Activated T-cell treated with anti-CD3 and anti-CD28 coated beads, Interleukin-2, amount 50 U/mL, for 48 hours (primary cell): ENCODE results near the gene CCDC30.
"Not testable (repeated sequence)": the region's sequence is repeated elsewhere in the genome, so short reads cannot be mapped to it uniquely, and the experiment has no call there.

Experiments used
- DNase-seq, 2 experiments: peaks; one replicate each; pipeline ENCODE4 v3.0.0-alpha.2; 2020

CCDC30 gene

DNA sequence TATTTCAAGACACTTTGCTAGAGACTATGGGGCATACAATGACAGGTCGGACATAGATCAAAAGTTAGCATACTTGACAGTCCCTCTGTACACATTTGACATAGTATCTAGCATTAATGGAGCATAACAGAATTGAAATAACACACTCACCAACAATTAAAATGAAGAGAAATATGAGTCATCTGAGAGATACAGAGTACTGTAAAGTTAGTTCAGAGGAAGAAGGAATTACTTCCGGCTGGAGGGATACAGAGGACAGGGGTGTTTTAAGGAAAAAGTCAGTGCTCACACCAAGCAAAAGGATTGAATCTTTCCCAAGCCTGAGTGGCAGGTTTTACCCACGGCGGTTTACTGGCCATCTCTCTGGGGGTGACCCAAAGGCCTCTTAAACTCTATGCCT is 9.7 kb upstream of the CCDC30 start:
- DNase-seq = no peak

DNA sequence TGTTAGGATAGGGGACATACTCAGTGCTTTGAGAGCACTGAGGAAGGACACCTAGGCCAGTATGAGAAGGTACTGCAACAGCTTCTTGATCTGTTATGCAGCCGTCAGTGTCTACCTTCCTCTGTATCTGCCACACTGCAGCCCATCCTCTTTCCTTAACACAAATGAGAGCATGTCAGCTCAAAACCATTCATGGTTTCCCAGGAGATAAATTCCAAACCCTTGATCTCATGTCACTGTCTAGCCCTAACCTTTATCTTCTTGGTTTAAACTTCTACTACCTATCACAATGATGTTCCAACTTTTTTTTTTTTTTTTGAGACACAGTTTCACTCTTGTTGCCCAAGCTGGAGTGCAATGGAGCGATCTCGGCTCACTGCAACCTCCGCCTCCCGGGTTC is 8.7 kb upstream of the CCDC30 start:
- no peak for DNase-seq

DNA sequence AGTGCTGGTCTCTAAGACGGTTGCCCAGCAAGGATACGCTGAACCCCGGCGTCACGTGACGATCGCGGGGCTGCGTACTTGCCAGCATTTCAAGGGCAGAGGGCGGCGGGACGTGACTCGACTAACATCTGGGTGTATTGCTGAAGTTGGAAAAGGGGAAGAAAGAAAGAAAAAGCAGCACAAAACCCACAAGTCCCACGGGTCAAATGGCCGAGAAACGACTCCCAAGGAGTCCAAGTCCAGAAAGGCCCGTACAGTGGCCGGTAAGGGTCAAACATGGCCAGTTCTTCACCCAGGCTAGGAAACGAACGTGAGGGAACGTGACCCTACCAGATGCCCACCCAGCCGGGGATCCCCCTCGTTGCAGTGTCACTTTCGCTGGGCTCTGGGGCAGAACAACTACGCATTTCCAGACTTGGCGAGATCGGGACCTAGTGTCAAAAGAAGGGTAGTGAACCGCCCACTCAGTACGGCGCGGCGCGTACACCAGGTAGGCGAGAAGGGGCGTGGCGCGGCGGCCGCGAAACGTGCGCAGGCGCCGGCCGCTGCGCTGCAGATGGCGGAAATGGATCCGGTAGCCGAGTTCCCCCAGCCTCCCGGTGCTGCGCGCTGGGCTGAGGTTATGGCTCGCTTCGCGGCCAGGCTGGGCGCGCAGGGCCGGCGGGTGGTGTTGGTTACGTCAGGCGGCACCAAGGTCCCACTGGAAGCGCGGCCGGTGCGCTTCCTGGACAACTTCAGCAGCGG is 6.9 kb upstream of the CCDC30 start, which contains the start of the genes PPCS and ZMYND12:
Gene PPCS, plus strand, starts transcription at position 534 of the 744 bp plus-strand sequence. Its CDS starts 23 bp downstream, at position 557.
Gene ZMYND12, minus strand, starts transcription at position 13 of the 744 bp plus-strand sequence. CDS start 25 bp downstream, outside the sequence.
- DNase-seq = peak; percentile 93 to 95

DNA sequence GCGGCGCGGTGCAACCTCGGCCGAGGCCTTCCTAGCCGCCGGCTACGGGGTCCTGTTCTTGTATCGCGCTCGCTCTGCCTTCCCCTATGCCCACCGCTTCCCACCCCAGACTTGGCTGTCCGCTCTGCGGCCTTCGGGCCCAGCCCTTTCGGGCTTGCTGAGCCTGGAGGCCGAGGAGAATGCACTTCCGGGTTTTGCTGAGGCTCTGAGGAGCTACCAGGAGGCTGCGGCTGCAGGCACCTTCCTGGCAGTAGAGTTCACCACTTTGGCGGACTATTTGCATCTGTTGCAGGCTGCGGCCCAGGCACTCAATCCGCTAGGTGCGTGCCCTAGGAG is 6.4 kb upstream of the CCDC30 start:
- DNase-seq = peak in 1 of 2 experiments; percentile 78

DNA sequence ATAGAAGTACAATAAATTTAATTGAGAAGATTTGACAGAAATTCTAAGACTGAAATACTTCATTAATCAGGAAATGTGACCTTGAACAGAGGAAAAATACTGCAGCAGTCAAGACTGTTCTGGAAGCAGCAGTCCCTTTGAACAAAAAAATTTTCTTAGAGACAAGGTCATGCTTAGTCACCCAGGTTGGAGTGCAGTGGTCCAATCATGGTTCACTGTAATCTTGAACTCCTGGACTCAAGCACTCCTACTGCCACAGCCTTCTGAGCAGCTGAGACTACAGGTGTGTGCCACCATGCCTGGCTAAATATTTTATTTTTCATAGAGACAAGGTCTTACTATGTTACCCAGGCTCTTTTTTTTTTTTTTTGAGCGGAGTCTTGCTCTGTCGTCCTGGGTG is 1.9 kb upstream of the CCDC30 start:
- DNase-seq = no peak

DNA sequence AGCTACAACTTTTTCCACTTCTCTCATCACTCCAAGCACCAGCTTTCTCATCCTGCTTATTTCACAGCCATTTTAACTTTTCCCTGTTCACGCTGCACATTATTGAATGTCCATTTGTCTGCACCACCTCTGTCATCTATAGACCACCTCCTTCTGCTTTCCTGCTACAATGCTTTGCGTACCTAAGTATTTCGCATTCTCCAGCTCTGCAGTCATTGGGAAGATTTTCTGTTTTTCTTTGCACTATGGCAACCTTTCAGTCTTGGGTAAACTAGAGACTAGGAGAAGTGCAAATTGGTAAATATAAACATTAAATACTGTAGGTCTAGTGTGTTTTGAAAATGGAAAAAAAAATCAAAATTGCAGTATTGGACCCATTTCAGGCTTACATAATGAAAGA is 835 bp downstream of the CCDC30 start:
- DNase-seq = no peak

DNA sequence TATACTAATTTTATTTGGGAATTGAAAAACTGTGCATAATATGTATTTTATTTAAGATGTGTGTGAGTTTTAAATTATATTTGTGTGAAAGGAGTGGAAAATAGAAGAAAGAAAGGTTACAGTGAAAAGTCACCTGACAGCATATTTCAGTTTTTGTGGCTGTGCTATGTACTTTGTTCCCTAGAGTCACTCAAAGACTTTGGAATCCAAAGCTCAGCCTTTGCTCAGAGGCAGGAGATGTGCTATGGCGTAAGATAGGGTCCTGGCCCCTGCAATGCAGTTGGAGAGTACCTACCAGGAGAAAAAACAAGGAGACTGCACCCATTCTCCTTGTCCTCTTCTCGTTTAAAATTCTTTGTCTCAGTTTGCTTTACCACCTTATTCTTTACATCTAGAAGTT is 2.9 kb downstream of the CCDC30 start:
- no peak for DNase-seq

DNA sequence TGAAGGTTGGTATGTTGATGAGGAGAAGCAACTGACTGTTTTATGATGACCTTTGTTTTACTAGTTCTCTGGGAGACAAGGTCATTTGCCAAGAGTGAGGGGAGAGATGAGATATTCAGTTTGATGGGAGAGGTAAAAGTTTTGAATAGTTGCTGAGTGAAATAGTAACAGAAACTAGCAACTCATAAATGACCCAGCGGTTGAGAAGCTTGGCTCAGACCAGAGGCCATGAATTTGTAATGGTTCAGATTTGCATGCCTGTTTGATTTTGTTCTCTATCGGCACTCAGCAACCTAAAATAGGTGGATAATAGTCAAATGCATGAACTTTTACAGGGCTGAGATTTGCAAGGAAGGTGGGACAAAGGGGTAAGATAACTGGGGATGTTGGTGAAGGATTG is 6.6 kb downstream of the CCDC30 start:
- DNase-seq = no peak

DNA sequence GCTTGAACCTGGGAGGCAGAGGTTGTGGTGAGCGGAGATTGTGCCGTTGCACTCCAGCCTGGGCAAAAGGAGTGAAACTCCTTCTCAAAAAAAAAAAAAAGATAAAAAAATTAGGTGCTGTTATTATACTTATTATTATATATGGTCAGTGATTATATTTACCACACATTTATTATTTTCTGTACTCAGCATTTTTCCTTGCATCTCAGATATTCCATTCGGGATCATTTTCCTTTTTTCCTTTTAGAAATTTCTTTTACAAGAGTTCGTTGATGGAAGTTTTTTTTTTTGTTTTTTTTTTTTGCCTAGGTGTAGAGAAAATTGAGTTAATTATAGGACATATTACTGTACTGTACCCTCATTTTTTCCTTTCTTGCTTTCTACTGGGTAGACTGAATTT is 13.5 kb downstream of the CCDC30 start:
- DNase-seq = no peak

DNA sequence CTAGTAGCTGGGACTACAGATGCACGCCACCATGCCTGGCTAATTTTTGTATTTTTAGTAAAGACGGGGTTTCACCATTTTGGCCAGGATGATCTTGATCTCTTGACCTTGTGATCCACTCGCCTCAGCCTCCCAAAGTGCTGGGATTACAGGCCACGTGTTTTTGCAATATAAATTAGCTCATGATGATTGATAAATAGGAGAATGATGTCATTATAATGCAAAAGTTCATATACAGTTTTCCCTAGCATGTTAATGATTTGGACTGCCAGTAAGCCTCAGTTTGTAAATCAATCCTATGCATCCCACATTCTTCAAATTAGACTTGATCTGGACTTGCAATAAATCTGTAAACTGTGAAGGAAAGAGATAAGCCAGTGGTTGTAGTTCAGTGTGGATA is 14.3 kb downstream of the CCDC30 start:
- not testable (repeated sequence) for DNase-seq

DNA sequence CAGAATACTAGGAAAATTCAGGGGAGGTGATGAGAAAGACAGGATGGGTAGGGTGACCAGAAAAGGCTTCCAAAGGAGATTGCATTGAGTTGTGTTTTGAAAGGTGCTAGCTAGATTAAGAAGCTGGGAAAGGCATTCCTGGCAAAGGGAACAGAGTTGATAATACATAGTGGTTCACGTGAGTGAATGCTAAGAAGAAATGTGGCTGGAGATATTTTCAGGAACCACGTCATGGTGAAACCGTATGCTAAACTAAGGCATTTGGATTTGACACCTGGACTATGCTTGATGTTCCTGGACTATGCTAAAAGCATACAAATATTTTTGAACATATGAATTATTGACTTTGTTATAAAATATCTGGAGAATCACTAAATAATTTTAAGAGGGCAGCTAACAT is 14.7 kb downstream of the CCDC30 start:
- DNase-seq = no peak

DNA sequence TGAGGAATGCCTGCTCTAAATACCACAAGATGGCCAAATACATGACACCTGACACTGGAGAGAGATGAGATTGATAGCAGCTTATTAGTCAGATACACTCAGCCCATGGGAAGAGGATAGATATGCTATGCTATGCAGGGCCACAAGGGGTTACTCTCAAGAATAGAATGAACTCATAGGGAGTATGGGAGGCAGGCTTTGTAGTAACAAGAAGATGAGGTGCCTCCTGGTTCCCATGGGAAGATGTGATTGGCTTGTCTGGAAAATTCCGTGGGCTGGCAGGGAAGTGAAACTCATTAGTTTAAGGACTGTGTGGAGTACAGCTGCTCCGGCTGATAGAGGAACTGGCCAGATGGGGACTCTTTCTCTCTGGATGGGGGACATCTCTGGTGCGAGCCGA is 16.5 kb downstream of the CCDC30 start:
- DNase-seq = no peak

DNA sequence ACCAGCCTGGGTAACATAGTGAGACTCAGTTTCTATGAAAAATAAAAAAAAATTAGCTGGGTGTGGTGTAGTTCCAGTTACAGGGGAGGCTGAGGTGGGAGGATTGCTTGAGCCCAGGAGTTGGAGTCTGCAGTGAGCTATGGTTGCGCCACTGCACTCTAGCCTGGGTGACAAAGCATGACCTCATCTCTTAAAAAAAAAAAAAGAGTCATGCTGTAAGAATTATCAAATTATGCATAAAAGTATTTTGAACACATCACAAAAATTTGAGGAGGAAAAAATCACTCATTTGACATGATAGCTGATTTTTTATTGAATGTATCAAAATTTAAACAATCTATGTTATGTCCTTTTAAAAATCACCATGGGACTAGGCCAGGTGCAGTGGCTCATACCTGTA is 17.8 kb downstream of the CCDC30 start:
- no peak for DNase-seq

DNA sequence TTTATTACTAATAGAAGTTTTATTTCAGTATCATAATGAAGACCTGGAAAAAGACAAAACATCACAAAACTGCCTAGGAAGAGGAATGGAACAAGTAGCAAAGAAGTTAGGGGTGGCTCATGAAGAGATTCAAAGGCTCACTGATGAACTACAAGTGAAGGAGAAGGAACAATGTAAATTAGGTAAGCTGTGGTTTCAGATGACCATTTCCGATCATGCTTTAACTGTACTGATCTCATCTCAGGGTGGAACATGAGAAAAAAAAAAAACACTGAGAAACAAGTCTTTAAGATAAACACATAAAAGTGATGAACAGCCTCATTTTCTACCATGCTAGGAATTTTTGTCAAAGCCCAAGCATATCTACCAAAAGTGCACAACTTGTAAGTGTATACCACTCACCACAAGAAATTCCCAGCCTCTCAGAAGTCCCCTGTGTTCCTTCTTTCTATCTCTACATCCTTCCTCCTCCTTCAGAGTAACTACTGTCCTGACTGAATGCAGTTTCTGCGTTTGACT is 19.6 kb downstream of the CCDC30 start:
- DNase-seq = no peak

DNA sequence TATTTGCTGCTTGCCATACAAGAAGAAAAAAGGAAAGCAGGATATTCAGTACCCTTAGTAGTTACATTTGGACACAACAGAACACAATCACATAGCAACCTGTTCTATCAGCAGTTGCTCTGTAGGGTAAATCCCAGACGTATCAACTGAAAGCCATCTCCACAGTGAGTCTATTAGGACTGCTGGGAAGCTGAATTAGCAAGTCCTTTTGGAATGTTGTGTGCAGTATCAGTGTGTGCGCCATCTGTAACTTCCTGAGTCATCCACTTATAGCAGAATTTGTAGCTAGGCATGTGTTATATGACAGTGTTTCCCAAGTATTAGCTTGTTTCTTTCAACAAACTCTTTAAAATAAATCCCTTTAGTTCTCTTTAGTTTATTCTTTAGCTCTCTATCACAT is 21.3 kb downstream of the CCDC30 start:
- no peak for DNase-seq

DNA sequence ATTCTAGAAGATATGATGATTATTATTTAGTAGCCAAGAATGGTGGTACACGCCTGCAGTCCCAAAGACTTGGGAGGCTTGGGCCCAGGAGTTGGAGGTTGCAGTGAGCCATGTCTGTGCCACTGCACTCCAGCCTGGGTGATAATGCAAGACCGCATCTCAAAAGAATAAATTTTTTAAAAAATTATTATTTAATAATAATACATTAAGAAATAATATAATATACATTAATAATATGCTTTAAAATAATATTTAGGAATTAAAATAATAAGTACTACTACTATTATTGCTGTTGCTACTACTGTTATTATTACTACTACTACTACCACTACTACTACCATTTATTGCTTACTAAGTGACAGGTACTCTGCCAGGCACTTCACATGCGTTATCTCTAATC is 27.2 kb downstream of the CCDC30 start:
- DNase-seq = no peak

DNA sequence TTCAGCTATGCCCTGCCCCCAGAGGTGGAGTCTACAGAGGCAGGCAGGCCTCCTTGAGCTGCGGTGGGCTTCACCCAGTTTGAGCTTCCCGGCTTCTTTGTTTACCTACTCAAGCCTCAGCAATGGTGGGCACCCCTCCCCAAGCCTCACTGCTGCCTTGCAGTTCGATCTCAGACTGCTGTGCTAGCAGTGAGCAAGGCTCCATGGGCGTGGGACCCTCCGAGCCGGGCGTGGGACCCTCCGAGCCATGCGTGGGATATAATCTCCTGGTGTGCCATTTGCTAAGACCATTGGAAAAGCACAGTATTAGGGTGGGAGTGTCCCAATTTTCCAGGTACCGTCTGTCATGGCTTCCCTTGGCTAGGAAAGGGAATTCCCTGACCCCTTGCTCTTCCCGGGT is 38.9 kb downstream of the CCDC30 start:
- DNase-seq = not testable (repeated sequence)

DNA sequence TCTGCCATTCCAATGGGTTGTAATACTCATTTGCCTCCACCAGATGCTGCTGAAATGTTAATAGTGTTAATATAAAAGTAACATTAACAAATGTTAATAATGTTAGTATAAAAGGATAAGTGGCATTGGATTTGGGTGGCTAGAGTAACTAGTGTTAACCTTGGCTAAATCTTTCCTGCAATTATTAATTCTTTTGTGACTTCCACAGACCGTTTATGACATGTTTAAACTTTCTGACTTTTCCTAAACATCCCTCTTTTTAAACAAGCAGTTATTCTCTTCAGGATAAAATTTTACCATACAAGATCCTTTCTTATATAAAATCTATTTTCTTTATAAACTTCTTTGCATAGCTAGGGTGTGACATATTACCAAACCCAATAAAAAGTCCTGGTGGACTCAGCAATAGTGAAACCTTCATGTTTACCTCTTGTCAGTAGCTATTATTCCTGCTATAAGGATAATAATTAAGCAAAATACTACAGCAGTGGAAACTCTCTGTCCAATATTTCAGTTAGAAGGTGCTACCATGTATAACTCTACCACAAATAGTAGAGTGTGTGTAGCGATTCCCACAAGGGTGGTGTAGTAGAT is 41.5 kb downstream of the CCDC30 start:
- no peak for DNase-seq

DNA sequence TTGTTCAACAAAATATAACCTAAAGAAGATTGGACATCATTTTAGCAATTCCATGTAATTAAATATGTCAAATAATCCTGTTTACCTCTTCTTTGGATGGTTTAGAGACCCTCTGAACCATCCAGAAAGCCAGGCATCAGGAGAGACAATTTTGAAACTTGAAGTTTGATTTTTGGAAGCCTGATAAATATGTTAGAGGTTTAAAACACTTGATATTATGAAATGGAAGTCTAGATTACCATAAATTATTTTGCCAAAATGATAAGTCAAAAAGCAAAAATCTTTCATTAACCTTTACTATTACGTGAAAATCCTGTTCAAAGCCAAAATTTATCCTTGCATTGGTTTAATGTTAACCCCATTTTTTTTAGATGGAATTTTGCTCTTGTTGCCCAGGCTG is 43.5 kb downstream of the CCDC30 start:
- DNase-seq = no peak

DNA sequence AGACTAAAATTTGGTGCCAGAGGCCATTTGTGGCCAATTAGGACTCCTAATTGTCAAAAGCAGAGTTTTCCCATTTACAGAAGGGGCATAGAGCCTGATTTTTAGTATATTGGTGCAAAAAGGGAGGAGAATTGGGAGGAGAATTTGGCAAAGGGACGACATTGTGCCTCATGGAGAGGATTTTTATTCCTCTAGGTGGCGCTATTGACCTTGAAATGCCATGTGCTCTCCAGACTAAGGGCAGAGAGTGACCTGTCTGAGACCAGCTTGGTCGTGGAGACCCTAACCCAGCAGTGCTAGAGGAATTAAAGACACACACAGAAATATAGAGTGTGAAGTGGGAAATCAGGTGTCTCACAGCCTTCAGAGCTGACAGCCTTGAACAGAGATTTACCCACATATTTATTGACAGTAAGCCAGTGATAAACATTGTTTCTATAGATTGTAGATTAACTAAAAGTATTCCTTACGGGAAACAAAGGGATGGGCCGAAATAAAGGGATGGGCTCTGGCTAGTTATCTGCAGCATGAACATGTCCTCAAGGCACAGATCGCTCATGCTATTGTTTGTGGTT is 48.6 kb downstream of the CCDC30 start:
- not testable (repeated sequence) for DNase-seq

DNA sequence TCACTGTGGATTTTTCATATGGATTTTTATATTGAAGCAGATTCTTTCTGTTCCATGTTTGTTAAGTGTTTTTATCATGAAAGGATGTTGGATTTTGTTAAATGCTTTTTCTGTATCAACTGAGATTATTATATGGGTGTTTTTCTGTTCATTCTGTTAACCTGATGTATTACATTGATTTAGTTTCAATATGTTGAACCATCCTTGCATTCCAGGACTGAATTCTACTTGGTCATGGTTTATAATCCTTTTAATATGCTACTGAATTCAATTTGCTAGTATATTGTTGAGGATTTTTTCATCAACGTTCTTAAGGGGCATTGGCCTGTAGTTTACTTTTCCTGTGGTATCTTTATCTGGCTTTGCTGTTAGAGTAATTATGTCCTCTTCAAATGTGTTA is 55.8 kb downstream of the CCDC30 start:
- no peak for DNase-seq

DNA sequence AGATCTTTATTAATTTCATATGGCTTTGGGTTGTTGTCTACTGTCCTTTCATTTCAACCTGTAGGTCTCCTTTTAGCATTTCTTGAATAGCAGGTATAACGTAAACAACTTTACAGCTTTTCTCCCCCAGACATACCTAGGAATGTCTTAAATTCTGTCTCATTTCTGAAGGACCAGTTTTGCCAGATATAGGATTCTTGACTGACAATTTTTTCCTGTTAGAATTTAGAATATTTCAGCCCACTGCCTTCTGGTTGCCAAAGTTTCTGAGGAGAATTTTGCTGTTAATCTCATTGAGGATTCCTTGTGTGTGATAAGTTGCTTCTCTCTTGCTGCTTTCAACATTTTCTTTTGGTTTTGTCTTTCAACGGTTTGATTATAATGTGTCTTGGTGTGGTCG is 60.1 kb downstream of the CCDC30 start:
- no peak for DNase-seq

DNA sequence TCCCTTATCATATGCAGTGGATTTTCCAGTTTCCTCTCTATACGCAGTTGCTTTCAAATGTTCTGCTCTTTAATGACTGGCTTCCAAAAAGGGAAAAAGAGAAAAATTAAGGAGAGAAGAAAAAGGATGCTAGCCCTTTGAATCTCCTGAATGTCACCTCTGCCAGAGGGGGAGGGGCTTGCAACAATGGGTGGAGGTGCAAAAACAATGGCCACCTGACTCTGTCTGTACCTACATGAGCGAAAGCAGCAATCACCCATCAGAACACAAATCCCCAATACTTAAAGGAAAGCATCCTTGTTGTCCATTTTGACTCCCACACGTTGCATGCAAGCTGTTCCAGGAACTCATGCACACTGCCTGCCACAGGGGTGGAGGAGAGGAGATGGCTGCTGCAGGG is 61.2 kb downstream of the CCDC30 start:
- DNase-seq = no peak

DNA sequence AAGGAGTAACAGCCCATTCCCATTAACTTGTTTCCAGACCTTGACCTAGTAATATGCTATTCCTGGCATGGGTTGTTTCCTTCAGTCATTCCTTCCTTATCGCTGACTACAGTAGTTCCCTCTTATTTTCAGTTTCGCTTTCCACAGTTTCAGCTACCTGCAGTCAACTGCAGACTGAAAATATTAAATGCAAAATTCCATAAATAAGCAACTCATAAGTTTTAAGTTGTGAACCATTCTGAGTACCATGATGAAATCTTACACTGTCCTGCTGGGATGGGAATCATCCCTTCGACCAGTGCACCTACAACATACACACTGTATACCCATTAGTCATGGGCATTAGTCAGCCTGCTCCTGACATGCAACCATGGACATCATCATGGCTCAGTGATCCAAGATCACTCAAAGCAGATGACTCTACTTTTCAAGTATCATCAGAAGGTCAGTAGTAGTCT is 66.7 kb downstream of the CCDC30 start:
- DNase-seq = no peak
